DMS53 treated with DMSO at 0.1 percent for 48 hours (cell line): ENCODE measurements around the gene KASH5.
A peak's percentile ranks its signal among the peaks of the same experiment; 100 is the strongest.

Experiments
- DNase-seq: peaks from one replicate; lab custom pipeline; 2025; ENCODE audit not compliant: unreplicated experiment; lab: John Stamatoyannopoulos, UW

KASH5 gene

DNA sequence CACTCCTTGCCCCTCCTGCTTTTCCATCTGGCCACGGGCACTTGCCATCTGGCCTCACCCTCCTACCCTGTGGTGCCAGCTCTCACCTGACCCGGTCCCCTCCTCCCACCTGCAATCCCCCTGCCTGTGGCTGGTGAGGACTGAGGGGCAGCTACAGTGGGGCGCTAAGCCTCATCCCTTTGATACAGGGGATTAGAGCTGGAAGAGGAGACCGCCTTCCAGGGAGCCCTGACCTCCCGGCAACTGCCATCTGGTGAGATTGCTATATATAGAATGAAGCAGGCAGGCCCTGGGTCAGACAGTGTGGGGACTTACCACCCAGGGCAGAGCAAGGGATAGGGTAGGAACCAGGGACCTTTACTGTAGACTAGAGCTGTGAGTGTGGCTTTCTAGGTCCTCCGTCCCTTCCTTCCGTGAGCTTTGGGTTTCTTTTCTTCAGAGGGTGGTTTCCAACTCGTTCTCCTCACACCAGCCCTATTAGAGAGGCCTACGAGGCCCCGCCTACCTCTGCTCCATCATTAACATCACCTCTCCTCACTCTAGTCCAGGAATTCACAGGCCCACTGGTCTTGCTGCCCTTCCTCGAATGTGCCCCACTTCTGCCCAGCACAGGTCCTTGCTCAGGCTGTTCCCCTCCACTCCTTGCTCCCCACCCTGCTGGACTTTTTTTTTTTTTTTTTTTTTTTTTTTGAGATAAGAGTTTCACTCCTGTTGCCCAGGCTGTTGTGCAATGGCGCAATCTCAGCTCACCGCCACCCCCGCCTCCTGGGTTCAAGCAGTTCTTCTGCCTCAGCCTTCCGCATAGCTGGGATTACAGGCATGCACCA is 7.7 kb downstream of the KASH5 start:
- no peak for DNase-seq

DNA sequence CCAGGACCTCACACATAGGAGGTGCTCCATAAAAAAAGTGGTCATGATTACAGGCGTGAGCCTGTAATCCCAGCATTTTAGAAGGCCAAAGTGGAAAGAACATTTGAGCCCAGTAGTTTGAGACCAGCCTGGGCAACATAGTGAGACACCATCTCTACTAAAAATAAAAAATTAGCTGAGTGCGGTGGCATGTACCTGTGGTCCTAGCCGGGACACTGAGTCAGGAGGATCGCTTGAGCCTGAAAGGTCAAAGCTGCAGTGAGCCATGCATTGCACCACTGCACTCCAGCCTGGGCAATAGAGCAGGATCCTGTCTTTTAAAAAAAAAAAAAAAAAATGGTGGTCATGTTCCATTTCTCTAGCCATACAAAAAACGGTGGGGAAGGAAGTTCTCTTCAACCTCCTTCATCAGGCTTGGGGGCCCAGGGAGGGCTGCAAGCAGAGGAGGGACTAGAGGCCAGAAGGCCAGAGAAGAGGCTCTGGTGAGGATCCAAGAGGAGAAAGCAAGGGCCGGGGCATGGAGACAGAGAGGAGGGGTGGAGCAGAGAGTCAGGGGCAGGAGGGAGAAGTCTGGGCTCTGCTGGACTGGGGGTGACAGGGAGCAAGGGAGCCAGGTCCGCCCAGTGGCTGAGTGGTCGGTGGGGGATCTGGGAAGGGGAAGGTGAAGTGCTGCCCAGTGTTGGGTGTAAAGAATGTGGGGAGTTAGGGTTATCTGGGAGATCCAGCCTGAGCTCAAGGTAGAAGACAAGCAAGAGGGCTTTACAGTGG is 8.9 kb downstream of the KASH5 start:
- DNase-seq = no peak

DNA sequence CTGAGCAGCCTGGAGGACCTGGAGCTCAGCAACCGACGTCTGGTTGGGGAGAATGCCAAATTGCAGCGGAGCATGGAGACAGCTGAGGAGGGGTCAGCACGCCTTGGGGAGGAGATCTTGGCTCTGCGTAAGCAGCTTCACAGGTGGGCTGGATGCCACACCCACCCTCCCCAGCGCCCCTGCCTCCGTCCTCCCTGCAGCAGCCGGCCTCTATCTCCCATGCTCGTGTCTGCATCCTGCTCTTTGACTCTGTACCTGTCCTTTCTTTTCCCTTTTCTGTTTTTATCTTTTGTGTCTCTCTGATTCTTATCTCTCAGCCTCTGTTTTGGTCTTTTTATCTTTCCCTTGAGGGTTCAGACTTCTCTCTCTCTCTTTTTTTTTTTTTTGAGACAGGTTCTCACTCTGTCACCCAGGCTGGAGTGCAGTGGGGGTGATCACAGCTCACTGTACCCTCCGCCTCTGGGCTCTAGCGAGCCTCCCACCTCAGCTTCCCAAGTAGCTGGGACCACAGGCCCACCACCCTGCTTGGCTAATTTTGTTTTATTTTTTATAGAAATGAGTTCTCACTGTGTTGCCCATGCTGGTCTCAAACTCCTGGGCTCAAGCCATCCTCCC is 10.1 kb downstream of the KASH5 start:
- no peak for DNase-seq

DNA sequence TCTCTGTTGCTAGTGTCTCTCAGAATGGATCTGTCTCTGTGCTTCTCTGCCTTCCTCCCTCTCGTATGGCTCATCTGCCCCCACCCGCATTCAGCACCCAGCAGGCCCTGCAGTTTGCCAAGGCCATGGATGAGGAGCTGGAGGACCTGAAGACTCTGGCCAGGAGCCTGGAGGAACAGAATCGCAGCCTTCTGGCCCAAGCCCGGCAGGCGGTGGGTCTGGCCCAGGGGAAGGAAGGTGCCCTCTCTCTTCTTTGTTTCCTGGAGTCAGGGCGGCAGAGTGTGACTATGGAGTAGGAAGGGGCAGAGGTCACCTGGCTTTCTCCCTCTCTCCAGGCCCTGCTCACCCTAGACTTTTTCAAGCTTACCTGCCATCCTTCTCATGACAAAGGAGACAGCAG is 10.9 kb downstream of the KASH5 start:
- DNase-seq = no peak

DNA sequence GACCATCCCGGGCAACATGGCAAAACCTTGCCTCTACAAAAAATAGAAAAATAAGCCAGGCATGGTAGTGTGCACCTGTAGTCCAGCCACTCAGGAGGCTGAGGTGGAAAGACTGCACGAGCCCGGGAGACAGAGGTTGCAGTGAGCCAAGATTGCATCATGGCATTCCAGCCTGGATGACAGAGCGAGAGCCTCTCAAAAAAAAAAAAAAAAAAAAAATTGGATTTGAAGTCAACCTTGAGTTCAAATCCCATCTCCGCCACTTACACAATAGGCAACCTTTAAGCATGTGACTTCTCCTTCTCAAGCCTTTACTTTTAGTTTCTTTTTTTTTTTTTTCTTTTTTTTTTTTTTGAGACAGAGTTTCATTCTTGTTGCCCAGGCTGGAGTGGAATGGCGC is 12.0 kb downstream of the KASH5 start:
- no peak for DNase-seq

DNA sequence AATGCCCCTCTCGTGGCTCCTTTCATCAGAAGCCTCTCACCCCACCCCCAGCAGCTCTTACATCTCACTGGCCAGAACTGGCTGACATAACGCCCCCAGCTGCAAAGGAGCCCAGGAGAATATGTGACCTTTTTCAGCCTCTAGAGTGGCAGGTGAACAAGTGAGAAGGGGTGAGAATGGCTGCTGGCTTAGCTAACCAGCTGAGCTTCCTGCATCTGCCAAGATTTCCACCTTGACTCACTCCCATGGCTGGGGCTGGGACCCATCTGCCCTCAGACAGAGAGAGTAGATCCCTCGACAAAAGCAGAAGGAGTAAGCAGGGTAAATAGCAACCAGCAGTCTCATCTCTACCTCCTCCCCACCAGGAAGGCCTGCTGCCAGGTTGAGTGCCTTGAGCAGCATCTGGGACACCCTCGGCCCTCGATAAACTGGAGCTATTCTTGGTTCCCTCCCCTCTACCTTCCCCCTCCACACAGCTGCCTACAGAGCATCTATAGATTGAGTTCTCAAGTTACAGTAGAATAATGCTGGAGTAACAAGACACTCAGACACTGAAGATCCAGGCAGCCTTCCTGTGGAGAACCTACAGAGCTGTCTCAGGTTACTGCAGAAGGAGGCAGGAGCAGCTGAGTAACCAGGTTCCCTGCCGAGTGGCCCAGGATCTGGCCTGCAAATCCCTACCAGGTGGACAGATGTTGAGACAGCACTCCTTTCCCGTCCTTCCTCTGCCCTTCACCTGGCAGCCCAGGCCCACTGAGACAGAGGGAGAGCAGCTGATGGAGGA is 15.5 kb downstream of the KASH5 start:
- DNase-seq = peak; percentile 60

DNA sequence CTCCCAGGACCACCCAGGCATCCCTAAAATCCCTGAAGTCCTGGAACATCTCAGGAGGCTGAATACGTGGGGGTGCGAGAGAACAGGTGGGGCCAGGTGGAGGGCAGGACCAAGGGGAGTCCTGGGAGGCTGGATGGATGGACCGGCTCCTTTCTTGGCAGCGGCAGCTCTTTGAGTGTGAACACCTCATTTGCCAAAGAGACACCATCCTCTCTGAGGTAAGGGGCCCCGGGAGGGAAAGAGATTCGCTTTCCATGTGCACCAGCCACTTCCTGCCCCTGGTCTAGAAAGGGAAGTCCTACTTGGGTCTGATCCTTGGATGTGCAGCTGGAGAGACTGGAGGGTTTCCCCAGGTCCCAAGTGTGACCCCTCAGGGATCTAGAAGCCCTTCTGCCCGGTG is 19.0 kb downstream of the KASH5 start:
- DNase-seq = no peak

DNA sequence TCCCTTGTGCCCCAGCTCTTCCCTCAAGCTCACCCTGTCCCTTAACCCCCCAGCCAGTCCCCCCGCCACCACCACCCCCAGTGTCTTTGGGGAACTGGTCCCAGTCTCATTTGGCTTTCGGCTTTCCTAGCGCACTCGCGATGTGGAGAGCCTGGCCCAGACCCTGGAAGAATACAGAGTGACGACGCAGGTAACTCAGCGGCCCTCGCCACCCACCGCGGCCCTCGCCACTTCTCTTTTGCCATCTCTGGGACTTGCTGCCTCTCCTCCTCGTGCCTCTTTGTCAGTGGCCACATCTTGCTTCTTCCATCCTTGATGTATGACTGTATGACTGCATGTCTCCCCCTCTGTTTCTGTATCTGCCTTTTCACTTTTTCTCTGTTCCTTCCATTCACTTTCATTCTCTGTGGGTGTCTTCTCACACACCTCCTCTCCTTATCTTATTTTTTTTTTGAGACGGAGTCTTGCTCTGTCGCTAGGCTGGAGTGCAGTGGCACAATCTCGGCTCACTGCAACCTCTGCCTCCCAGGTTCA is 19.5 kb downstream of the KASH5 start:
- no peak for DNase-seq

DNA sequence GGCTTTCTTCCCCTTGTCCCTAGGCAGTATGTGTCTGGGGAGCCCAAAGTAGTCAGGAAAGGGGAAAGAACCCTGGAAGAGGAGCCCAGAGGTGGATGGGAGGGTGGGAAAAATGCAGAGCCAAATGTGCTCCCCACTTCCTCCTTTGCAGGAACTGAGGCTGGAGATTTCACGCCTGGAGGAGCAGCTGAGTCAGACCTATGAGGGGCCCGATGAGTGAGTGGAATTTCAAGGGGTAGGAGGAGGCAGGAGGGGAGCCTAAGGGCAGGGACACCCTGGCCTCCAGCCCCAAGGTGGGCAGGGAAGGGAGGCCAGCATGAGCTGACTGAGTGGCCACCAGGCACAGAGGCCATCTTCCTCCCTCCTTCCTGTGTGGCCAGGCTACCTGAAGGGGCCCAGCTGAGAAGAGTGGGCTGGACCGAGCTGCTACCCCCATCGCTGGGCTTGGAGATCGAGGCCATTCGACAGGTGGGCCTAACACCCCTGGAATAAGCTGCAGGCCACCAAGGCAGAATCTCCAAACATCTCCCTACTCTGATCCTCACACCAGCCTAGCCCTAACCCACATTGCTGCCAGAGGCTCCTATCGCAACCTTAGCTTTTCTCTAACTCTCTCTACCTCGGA is 20.9 kb downstream of the KASH5 start:
- no peak for DNase-seq

DNA sequence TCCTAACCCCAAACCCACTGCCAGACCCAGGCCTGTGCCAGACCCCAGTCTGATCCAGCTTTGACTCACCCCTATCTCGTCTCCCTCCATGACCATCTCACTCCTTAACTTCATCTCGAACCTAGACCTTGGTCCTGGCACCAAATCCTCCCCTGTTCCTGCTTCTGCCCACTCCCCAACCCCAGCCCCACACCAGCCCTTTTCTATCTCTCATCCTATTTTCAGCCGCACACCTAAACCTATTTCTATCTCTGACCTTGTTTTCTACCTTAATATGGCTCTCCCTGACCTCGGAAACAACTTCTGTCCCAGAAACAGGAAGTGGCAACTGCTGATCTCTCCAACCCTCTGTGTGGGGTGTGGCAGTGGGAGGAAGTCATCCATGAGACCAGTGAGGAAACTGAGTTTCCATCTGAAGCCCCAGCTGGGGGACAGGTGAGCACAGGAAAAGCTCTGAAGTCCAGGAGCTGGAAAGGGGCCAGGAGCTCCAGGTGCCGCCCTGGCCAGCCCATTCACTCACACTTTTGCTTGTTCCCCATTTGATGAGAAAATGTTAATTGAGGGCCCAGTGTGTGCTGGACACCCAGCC is 21.5 kb downstream of the KASH5 start:
- DNase-seq = no peak

DNA sequence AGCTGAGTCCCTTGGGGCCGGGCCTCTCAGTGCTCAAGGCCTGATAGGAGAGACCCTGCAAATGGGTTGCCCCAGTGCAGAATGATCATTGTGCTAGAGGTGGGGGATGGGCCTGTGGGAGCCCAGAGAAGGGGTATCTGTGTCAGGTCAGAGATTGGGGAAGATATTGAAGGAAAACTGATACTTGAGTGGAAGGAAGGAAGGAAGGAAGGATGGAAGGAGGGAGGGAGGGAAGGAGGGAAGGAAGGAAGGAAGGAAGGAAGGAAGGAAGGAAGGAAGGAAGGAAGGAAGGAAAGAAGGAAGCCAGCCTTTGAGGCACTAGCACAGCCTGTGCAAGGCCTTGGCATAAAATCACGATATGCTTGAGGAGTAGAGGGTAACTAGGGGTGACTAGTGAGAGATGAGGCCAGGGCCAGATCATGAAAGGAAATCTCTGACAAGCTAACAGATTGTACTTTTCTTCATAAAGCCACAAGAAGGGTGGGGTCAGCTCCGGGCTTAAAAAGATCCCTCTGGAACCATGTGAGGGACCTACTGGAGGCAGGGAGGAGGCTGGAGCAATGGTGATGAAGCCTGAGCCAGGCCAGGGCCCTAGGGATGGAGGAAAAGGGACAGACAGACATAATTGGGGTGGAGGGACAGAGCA is 23.8 kb downstream of the KASH5 start:
- DNase-seq = no peak

DNA sequence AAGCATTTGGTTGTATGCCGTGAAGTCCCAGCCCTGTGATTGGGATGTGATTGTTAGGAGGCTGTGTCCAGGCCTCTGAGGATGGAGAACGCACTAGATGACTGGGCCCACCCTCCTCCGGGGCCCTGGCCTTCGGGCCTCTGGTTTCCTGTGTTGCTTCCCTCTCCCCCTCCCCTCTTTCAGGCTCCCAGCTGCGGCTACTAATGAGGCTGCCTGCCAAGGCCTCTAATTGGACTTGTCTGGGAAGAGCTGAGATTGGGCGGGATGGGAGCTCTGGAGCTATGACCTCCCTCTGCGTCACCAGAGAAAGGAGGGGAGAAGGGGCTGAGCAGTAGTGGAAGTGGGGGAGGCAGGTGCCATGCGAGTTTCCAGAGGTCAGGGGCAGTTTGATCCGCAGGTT is 25.3 kb downstream of the KASH5 start:
- no peak for DNase-seq

DNA sequence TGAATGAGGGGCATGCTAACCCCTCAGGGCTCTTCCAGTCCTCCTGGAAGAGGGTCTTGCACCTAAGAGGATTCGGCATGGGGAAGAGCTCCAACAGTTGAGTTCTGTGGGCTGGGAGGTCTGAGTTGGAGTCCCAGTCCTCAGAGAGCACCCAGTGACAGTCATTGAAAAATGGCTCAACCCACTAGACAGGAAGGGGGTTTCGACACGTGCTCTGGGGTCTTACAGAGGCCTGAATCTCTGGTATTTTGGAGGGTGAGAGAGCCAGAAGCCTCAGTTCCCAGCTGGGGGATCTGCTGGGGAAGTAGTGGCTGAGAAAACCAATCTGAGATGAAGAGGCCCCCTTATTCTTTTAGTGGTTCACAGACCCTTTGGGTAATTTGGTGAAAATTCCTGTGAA is 26.2 kb downstream of the KASH5 start:
- DNase-seq = no peak

DNA sequence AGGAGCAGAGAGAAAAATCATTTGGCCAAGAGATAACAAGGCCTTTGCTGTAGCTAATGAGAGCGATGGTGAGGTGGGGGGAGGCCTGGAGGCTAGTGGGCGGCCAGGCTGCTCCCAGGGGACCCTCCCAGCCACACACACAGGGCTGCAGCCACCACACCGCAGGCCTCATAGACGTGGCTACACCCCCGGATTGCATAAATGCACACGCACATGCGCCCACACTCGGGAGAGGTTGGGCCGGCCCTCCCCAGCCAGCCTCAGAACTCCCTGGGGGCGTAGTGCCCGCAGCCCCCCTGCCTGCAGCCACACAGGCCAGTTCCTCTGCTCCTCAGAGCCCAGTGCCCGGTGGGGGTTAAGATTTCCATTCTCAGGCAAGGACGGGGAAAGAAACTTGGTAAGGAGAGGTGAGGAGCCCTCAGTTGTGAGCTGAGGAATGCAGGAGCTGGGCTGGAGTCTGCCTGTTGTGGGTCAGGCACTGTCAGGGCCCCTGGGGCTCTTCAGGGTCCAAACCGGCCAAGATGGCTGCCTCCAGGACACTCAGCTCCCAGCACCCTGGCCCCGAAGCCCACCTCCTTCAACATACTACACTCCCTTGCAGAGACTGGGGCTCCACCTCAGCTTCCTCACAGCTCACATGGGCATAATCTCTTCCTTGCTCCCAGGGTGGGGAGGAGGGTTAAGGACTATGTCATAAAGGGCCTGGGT is 27.2 kb downstream of the KASH5 start:
- no peak for DNase-seq

DNA sequence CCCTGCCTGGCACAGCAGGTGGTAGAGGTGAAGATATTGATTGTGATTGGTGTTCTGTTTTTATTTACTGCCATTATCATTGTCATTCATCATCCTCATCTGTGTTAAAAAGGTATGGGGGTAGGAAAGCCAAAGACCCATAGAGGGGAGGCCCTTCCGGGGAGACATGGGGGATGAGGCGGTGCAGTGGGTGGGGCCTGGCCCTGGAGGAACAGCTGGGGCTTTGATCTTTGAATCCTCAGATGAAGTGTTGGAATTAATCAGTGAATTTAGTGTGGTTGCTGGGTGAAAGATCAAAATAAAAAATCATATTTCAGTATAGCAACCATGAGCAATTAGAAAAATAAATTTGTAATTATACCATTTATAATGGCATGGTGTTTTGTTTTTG is 27.8 kb downstream of the KASH5 start:
- no peak for DNase-seq

DNA sequence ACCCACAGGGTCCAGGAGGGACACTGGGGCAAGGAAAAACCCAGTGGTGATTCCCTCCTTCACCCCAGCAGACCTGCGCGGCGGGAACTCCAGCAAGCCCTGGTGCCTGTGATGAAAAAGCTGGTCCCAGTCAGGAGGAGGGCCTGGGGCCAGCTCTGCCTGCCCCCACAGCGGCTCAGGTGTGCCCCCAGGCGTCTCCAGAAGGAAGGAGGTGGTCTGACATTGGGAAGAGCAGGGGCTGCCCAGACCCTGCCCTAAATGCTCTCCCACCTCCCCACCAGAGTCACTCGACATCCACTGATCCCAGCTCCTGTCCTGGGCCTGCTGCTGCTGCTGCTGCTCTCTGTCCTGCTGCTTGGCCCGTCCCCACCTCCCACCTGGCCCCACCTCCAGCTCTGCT is 29.0 kb downstream of the KASH5 start:
- no peak for DNase-seq

DNA sequence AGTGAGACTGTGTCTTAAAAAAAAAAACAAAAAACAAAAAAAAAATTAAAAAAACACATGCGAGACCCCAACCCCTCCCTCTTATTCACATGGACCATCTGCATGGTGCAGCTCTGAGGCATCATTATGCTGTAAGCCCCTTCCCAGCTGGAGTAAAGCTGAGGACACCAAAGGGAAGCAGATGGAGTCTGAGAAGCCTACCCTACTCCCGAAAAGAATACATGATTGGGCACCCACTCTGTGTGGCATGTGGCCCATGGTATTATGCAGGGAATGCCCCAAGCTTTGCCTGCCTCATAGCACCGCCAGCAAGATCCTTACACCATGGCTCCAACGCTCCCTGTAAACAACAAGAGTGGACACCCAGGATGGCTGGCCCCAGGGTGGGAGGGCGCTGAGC is 30.5 kb downstream of the KASH5 start:
- DNase-seq = no peak

DNA sequence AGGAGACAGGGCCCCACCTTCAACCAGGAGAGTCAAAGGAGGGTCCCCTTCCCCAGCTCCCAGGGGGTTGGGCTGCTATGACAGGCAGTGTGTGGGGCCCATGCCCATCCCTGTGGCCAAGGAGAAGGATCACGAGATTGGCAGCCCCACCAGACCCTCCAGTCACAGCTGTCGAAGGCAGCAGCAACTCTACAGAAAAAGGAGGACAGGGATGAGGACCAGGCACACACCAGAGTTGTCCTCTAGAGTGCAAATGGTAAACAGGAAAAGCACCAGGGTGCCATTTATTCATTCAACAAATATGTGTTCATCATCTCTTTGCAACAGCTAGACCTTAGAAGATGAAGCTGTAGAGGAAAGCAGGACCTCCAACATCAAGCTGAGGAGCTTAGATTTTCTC is 31.1 kb downstream of the KASH5 start:
- no peak for DNase-seq

DNA sequence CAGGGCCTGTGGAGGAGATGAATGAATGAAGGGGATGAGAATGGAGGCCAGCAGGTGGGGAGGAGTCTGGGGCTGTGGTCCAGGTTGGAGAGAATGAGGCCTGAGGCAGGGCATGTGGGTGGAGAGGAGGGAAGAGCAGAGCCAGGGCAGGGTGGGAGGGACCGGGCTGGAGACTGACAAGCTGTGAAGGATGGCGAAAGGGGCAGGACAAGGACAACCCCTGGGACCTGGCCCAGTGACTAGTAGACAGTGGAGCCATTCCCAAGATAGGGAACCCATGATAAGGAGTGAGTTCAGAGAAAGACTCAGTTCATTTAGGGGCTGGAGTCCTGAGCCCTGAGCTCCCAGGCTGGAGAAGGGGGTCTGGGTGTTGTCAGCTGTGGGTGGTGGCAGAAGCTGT is 32.2 kb downstream of the KASH5 start:
- DNase-seq = no peak
